ENCODE data around the gene KDM1B.
"Not testable (repeated sequence)": the region's sequence is repeated elsewhere in the genome, so short reads cannot be mapped to it uniquely, and the experiment has no call there.

KDM1B gene

GRCh38 chr6:18155150-18155863 lies at the start of gene KDM1B:
Gene KDM1B (plus strand): TSS chr6:18155422. CDS start chr6:18159896, 4,474 bp downstream.
- peak; percentile 99 for DNase-seq (ENCODE audit: low read depth)

GRCh38 chr6:18107061-18107460 lies 48.2 kb upstream of the KDM1B start:
- DNase-seq (ENCODE audit: low read depth) = no peak

GRCh38 chr6:18110162-18110561 lies 45.1 kb upstream of the KDM1B start:
- DNase-seq (ENCODE audit: low read depth) = no peak

- peak; percentile 5 for DNase-seq (ENCODE audit: low read depth)
Observed at GRCh38 chr6:18115356-18115755, 39.9 kb upstream of the KDM1B start.

DNA sequence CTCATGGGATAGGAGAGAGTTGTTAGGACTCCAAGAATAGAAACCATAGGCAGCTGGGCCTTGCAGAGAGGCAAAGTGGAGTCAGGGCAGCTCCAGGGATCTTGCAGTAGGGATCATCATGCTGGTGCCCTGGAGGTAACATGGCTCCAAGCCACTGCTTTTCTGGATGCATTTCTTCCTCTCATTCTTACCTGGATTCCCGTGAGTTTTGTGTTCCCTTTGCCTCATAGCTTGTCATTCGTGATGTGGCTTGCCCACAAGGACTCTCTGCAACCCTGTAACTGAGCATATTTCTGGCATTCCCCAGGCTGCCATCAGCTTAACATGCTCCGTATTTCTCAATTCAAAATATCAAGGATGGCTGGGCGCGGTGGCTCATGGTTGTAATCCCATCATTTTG lies 38.1 kb upstream of the KDM1B start:
- no peak for DNase-seq (ENCODE audit: low read depth)

GRCh38 chr6:18118330-18118729 lies 36.9 kb upstream of the KDM1B start:
- no peak for DNase-seq (ENCODE audit: low read depth)

GRCh38 chr6:18119236-18119635 lies 36.0 kb upstream of the KDM1B start:
- no peak for DNase-seq (ENCODE audit: low read depth)

DNA sequence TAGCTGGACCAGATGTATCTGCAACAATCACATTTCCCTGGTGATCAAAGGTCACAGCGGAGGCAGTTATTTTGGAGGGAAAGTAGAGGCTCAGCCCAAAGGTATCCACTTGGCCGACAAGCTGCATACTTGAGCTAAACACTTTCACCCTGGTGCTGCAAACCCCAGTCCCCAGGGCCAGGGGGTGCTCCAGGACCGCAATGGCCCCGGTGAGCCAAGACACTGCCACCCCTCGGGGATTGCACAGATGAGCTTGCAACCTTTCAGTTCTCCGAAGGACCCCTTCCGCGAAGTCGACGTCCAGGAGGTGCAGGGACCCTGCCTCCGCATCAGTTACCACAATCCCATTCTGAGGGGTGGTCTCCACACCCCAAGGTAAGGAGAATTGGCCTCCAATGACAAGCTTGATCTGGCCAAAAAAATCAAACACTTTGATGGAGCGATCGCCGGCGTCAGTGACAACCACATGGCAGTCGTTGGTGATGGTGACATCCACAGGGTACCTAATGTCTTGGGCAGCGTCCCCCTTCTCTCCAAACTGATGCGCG lies 33.6 kb upstream of the KDM1B start:
- DNase-seq (ENCODE audit: low read depth) = no peak

- peak; percentile 87 for DNase-seq (ENCODE audit: low read depth)
Observed at GRCh38 chr6:18122128-18123093, 32.8 kb upstream of the KDM1B start, which contains the start of gene NHLRC1. Gene NHLRC1 (minus strand): TSS chr6:18122677. CDS start chr6:18122606, 71 bp downstream.

GRCh38 chr6:18126121-18126520 lies 29.1 kb upstream of the KDM1B start:
- DNase-seq (ENCODE audit: low read depth) = no peak

GRCh38 chr6:18132346-18132745 lies 22.9 kb upstream of the KDM1B start:
- DNase-seq (ENCODE audit: low read depth) = no peak

GRCh38 chr6:18135171-18135570 lies 20.1 kb upstream of the KDM1B start:
- no peak for DNase-seq (ENCODE audit: low read depth)

DNA sequence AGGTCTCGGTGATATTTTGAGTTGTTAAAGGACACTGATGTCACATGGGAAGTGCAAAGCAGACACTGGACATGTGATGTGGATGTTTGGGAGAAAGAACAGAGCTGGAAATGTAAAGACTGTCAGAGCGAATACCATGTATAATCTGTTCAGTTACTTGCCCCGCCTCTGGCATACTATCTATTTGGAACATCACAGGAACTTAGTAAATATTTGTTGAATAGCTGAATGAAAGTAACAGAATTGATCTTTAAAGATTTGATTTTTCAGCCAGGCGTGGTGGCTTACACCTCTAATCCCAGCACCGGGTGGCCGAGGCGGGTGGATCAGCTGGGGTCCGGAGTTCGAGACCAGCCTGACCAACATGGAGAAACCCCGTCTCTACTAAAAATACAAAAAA lies 19.0 kb upstream of the KDM1B start:
- DNase-seq (ENCODE audit: low read depth) = no peak

GRCh38 chr6:18138906-18139305 lies 16.3 kb upstream of the KDM1B start:
- DNase-seq (ENCODE audit: low read depth) = no peak

- no peak for DNase-seq (ENCODE audit: low read depth)
Observed at GRCh38 chr6:18139935-18140621, 15.1 kb upstream of the KDM1B start.

GRCh38 chr6:18141805-18142590 lies 13.2 kb upstream of the KDM1B start:
- DNase-seq (ENCODE audit: low read depth) = no peak

GRCh38 chr6:18142591-18142861 lies 12.7 kb upstream of the KDM1B start:
- DNase-seq (ENCODE audit: low read depth) = no peak

GRCh38 chr6:18147160-18147559 lies 8.1 kb upstream of the KDM1B start:
- DNase-seq (ENCODE audit: low read depth) = peak; percentile 49

DNA sequence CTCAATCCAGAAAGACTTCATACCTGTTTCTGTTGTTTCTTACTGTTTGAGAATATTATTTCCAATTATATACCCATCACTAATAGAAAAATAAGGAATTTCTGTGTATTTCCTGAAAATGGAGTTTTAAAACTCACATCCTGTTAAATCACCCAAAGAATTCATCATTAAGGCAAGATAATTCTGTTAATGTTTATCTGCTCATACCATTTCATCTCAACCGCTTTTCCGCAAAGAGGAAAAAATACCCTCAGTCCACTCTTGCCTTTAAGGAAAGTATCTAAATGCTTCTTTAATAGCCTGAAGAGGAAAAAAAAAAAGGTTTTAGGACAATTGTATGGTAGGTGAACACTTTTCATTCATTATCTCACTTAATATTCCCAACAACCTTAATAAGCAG lies 7.6 kb upstream of the KDM1B start:
- no peak for DNase-seq (ENCODE audit: low read depth)

DNA sequence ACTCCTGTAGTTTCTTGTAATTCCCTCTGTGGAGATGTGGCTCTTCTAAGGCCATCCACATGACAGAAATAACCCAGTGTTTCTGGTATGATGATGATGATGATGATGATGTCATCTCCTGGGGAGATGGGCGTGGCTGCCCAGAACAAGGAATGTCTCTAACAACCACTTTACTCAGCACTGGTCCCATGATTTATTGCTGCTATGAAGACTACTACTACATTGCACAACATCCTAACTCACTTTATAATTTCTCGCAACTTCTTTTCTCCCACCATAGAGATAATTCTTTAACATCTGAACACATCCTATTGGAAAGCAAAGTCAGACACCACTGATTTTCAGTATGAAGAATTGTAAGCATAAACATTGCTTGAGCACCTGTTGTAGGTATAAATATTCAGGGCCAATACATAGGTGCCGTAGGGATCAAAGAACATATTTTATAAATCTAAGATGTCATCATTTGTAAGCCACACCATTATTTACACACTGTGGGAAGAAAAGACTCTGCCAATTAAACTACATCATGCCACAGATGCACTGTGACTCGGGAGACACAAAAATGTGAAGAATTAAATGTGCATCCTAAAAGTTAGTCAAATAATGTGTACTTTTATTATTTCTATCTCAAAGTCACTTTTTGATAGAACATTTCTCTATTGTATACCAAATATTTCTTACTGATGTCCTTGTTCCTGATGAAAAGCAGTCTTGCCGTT lies 6.8 kb upstream of the KDM1B start:
- DNase-seq (ENCODE audit: low read depth) = peak; percentile 92

GRCh38 chr6:18151391-18151790 lies 3.8 kb upstream of the KDM1B start:
- DNase-seq (ENCODE audit: low read depth) = not testable (repeated sequence)
